ENCODE measurements around the gene RNF220.
A peak's percentile ranks its signal among the peaks of the same experiment; 100 is the strongest.

RNF220 gene

GRCh38 chr1:44590475-44590874 lies 185.4 kb downstream of the RNF220 start:
- no peak for DNase-seq

GRCh38 chr1:44591381-44591780 lies 186.3 kb downstream of the RNF220 start:
- no peak for DNase-seq

- no peak for DNase-seq
These were observed 187.4 kb downstream of the RNF220 start for GRCh38 chr1:44592208-44593145.

- DNase-seq = no peak
These were observed 189.3 kb downstream of the RNF220 start for GRCh38 chr1:44594353-44594752.

GRCh38 chr1:44594871-44595735 lies 190.0 kb downstream of the RNF220 start:
- DNase-seq = peak; percentile 76

GRCh38 chr1:44596511-44596910 lies 191.5 kb downstream of the RNF220 start:
- no peak for DNase-seq

GRCh38 chr1:44598167-44598566 lies 193.1 kb downstream of the RNF220 start:
- DNase-seq = no peak

- peak; percentile 41 for DNase-seq
These were observed 197.9 kb downstream of the RNF220 start for GRCh38 chr1:44602634-44603628.

- DNase-seq = no peak
These were observed 198.7 kb downstream of the RNF220 start for GRCh38 chr1:44603718-44604117.

- DNase-seq = no peak
These were observed 199.3 kb downstream of the RNF220 start for GRCh38 chr1:44604157-44604955.

GRCh38 chr1:44605914-44606615 lies 201.0 kb downstream of the RNF220 start:
- no peak for DNase-seq

- no peak for DNase-seq
These were observed 201.7 kb downstream of the RNF220 start for GRCh38 chr1:44606701-44607281.

- no peak for DNase-seq
These were observed 203.1 kb downstream of the RNF220 start for GRCh38 chr1:44608141-44608540.

GRCh38 chr1:44609412-44609767 lies 204.3 kb downstream of the RNF220 start:
- DNase-seq = peak; percentile 44

- no peak for DNase-seq
These were observed 204.9 kb downstream of the RNF220 start for GRCh38 chr1:44609768-44610526.

- DNase-seq = no peak
These were observed 205.6 kb downstream of the RNF220 start for GRCh38 chr1:44610527-44611148.

GRCh38 chr1:44611419-44611818 lies 206.4 kb downstream of the RNF220 start:
- no peak for DNase-seq

GRCh38 chr1:44611866-44612265 lies 206.8 kb downstream of the RNF220 start:
- no peak for DNase-seq

- no peak for DNase-seq
These were observed 208.9 kb downstream of the RNF220 start for GRCh38 chr1:44613941-44614340.

All from femur (tissue), 1 donor.